Measurements from ENCODE around the gene TPRX1.

DNA sequence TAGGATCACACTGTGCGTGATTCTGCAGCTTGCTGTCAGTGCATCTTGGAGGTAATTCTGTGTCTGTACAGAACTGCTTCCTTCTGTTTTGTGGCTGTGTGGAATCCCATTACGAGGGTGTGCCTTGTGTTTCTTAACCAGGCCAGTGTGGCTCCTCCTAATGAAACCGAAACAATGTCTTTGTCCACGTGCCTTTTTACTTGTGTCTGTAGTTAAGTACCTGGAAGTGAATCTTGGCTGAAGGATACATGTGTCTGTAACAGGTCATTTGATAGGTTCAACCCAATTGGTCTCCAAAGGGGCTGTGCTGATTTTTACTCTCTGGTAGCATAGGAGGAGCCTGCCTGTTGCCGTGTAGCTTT, 45.9 kb downstream of the TPRX1 start:
- no peak for TF ChIP-seq SP2 (IDR thresholded peaks at IDR 0.05; ENCODE audit: extremely low read depth, low read depth, low read length, poor library complexity, severe bottlenecking)
- TF ChIP-seq, protein P1, sequence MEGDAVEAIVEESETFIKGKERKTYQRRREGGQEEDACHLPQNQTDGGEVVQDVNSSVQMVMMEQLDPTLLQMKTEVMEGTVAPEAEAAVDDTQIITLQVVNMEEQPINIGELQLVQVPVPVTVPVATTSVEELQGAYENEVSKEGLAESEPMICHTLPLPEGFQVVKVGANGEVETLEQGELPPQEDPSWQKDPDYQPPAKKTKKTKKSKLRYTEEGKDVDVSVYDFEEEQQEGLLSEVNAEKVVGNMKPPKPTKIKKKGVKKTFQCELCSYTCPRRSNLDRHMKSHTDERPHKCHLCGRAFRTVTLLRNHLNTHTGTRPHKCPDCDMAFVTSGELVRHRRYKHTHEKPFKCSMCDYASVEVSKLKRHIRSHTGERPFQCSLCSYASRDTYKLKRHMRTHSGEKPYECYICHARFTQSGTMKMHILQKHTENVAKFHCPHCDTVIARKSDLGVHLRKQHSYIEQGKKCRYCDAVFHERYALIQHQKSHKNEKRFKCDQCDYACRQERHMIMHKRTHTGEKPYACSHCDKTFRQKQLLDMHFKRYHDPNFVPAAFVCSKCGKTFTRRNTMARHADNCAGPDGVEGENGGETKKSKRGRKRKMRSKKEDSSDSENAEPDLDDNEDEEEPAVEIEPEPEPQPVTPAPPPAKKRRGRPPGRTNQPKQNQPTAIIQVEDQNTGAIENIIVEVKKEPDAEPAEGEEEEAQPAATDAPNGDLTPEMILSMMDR (IDR thresholded peaks at IDR 0.05 in 2 of 3, conservative IDR thresholded peaks at IDR 0.05 in 1 of 3; ENCODE audit: insufficient read depth in 2 of 3, low read depth in 1 of 3, low read length in 3 of 3) = no peak
- no peak for TF ChIP-seq CHD2 (IDR thresholded peaks at IDR 0.05; ENCODE audit: low read depth, low read length)
- TF ChIP-seq ZNF57 (CRISPR knock-in tag; IDR thresholded peaks at IDR 0.05) = no peak
- no peak for TF ChIP-seq SIX5 (IDR thresholded peaks at IDR 0.05; ENCODE audit: borderline replicate concordance in 1 of 2, insufficient read depth in 1 of 2, low read depth in 1 of 2, low read length in 2 of 2)
- TF ChIP-seq ZNF561 (CRISPR knock-in tag; conservative IDR thresholded peaks at IDR 0.05) = no peak
